HEK293 (cell line): ENCODE data around the gene ITGA4.

Experiments used
- BCL11A ChIP-seq: fragments of 450-650 bp; formaldehyde crosslinking; IDR thresholded peaks from 2 replicates; pipeline ENCODE4 v1.5.1; 2016; ENCODE audit warnings: low read depth, missing biosample characterization, missing genetic modification characterization
- ZBTB6 ChIP-seq: fragments of 450-650 bp; formaldehyde crosslinking; IDR thresholded peaks from 2 replicates; pipeline ENCODE4 v1.5.1; 2017; ENCODE audit warnings: missing biosample characterization, missing genetic modification characterization
- ZBTB7A ChIP-seq: fragments of 450-650 bp; formaldehyde crosslinking; IDR thresholded peaks from 2 replicates; pipeline ENCODE4 v1.5.1; 2016; ENCODE audit warnings: low read depth, missing biosample characterization, missing genetic modification characterization
- ZFP69B ChIP-seq: fragments of 450-650 bp; formaldehyde crosslinking; IDR thresholded peaks from 2 replicates; pipeline ENCODE4 v1.5.1; 2016; ENCODE audit warnings: missing biosample characterization, missing genetic modification characterization
- ZNF302 ChIP-seq: fragments of 450-650 bp; formaldehyde crosslinking; IDR thresholded peaks from 2 replicates; pipeline ENCODE4 v1.5.1; 2016; ENCODE audit warnings: missing biosample characterization, missing genetic modification characterization, low read depth
- ZNF639 ChIP-seq: fragments of 450-650 bp; formaldehyde crosslinking; IDR thresholded peaks from 2 replicates; pipeline ENCODE4 v1.5.1; 2016; ENCODE audit warnings: missing biosample characterization, missing genetic modification characterization
- ZNF707 ChIP-seq: fragments of 450-650 bp; formaldehyde crosslinking; IDR thresholded peaks from 2 replicates; pipeline ENCODE4 v1.5.1; 2016; ENCODE audit warnings: missing biosample characterization, missing genetic modification characterization
- ZNF792 ChIP-seq: fragments of 450-650 bp; formaldehyde crosslinking; IDR thresholded peaks from 2 replicates; pipeline ENCODE4 v1.5.1; 2016; ENCODE audit warnings: missing biosample characterization, missing genetic modification characterization
- TF ChIP-seq, protein P1 (sequence below): fragments of 450-650 bp; formaldehyde crosslinking; IDR thresholded peaks from 2 replicates; pipeline ENCODE4 v1.5.1; 2016; ENCODE audit warnings: missing biosample characterization, missing genetic modification characterization

GRCh38 chr2:181426672-181427071 is 30.5 kb upstream of the ITGA4 start:
- TF ChIP-seq ZNF792 (tag by site-specific recombination) = no peak
- TF ChIP-seq ZBTB6 (tag by site-specific recombination) = no peak
- TF ChIP-seq ZBTB7A (tag by site-specific recombination) = no peak
- TF ChIP-seq, protein P1, sequence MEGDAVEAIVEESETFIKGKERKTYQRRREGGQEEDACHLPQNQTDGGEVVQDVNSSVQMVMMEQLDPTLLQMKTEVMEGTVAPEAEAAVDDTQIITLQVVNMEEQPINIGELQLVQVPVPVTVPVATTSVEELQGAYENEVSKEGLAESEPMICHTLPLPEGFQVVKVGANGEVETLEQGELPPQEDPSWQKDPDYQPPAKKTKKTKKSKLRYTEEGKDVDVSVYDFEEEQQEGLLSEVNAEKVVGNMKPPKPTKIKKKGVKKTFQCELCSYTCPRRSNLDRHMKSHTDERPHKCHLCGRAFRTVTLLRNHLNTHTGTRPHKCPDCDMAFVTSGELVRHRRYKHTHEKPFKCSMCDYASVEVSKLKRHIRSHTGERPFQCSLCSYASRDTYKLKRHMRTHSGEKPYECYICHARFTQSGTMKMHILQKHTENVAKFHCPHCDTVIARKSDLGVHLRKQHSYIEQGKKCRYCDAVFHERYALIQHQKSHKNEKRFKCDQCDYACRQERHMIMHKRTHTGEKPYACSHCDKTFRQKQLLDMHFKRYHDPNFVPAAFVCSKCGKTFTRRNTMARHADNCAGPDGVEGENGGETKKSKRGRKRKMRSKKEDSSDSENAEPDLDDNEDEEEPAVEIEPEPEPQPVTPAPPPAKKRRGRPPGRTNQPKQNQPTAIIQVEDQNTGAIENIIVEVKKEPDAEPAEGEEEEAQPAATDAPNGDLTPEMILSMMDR (tag by site-specific recombination) = no peak
- no peak for TF ChIP-seq ZNF302 (tag by site-specific recombination)
- no peak for TF ChIP-seq BCL11A (tag by site-specific recombination)
- no peak for TF ChIP-seq ZNF707 (tag by site-specific recombination)
- TF ChIP-seq ZNF639 (tag by site-specific recombination) = no peak
- no peak for TF ChIP-seq ZFP69B (tag by site-specific recombination)
